Mesenchymal stem cell (in vitro differentiated cells and primary cell): ENCODE results near the gene COL6A3.
A peak's percentile ranks its signal among the peaks of the same experiment; 100 is the strongest.

ENCODE experiments used
- DNase-seq: peaks from one replicate; pipeline ENCODE4 v3.0.0-alpha.2; 2013
- H2AFZ ChIP-seq: one replicate; pipeline ENCODE4 v1.6.1; 2013; ENCODE audit warnings: low read depth, mild to moderate bottlenecking, control low read depth, inconsistent platforms, low read length, moderate library complexity
- H2AK5ac ChIP-seq: 2 replicates; pipeline ENCODE4 v1.6.1; 2013; ENCODE audit warnings: low read length, moderate library complexity, mild to moderate bottlenecking, inconsistent platforms; ENCODE audit not compliant: severe bottlenecking
- H2BK120ac ChIP-seq: one replicate; pipeline ENCODE4 v1.6.1; 2013; ENCODE audit warnings: low read depth, mild to moderate bottlenecking, inconsistent platforms, low read length, moderate library complexity
- H2BK12ac ChIP-seq, 2 experiments: one replicate each; pipeline ENCODE4 v1.6.1; 2013; ENCODE audit warnings: inconsistent platforms in 2 of 2, low read length in 2 of 2, mild to moderate bottlenecking in 2 of 2, moderate library complexity in 2 of 2, control low read depth in 1 of 2
- H2BK15ac ChIP-seq: one replicate; pipeline ENCODE4 v1.6.1; 2013; ENCODE audit warnings: mild to moderate bottlenecking, low read depth, inconsistent platforms; ENCODE audit not compliant: poor library complexity, severe bottlenecking
- H2BK5ac ChIP-seq: 2 replicates; pipeline ENCODE4 v1.6.1; 2013; ENCODE audit warnings: low read depth, mild to moderate bottlenecking, low read length, control low read depth, inconsistent platforms; ENCODE audit not compliant: poor library complexity, severe bottlenecking
- H3K14ac ChIP-seq, 2 experiments: one replicate each; pipeline ENCODE4 v1.6.1; 2013; ENCODE audit warnings: inconsistent platforms in 2 of 2, low read length in 2 of 2, control low read depth in 1 of 2, mild to moderate bottlenecking in 1 of 2, moderate library complexity in 1 of 2
- H3K18ac ChIP-seq, 2 experiments: one replicate each; pipeline ENCODE4 v1.6.1; 2013; ENCODE audit warnings: inconsistent platforms in 2 of 2, low read length in 2 of 2, control low read depth in 1 of 2, low read depth in 1 of 2, mild to moderate bottlenecking in 1 of 2
- H3K23ac ChIP-seq, 2 experiments: one replicate each; pipeline ENCODE4 v1.6.1; 2013; ENCODE audit warnings: inconsistent platforms in 2 of 2, low read length in 2 of 2, mild to moderate bottlenecking in 2 of 2, moderate library complexity in 2 of 2, control low read depth in 1 of 2
- H3K27ac ChIP-seq: 2 replicates; pipeline ENCODE4 v1.5.1; 2013; ENCODE audit warnings: mild to moderate bottlenecking, moderate library complexity, low read length, control low read depth, inconsistent platforms; ENCODE audit not compliant: poor library complexity, severe bottlenecking
- H3K27me3 ChIP-seq, 2 experiments: 2 replicates each; pipeline versions ENCODE4 v1.6.1 to v1.7.0; 2013; ENCODE audit warnings: low read length in 2 of 2, mild to moderate bottlenecking in 2 of 2, moderate library complexity in 2 of 2, control low read depth in 1 of 2, inconsistent platforms in 1 of 2; ENCODE audit not compliant: control insufficient read depth in 1 of 2, insufficient read depth in 1 of 2
- H3K36me3 ChIP-seq, 2 experiments: 2 replicates each; pipeline versions ENCODE4 v1.6.1 to v1.7.0; 2013; ENCODE audit warnings: low read length in 2 of 2, control low read depth in 1 of 2, inconsistent platforms in 1 of 2, low read depth in 1 of 2, mild to moderate bottlenecking in 1 of 2; ENCODE audit not compliant: insufficient read depth in 2 of 2, control insufficient read depth in 1 of 2
- H3K4ac ChIP-seq, 2 experiments: one replicate each; pipeline ENCODE4 v1.6.1; 2013; ENCODE audit warnings: inconsistent platforms in 2 of 2, low read length in 2 of 2, mild to moderate bottlenecking in 2 of 2, moderate library complexity in 2 of 2, control low read depth in 1 of 2, low read depth in 1 of 2
- H3K4me1 ChIP-seq: 2 replicates; pipeline ENCODE4 v1.6.1; 2013; ENCODE audit warnings: low read depth, low read length, control low read depth; ENCODE audit not compliant: control insufficient read depth, insufficient read depth
- H3K4me2 ChIP-seq: 2 replicates; pipeline ENCODE4 v1.6.1; 2013; ENCODE audit warnings: low read length, mild to moderate bottlenecking, inconsistent platforms; ENCODE audit not compliant: poor library complexity, severe bottlenecking
- H3K4me3 ChIP-seq, 2 experiments: 2 replicates each; pipeline versions ENCODE4 v1.5.1 to v1.7.0; 2013; ENCODE audit warnings: low read length in 2 of 2, mild to moderate bottlenecking in 2 of 2, control low read depth in 1 of 2, low read depth in 1 of 2; ENCODE audit not compliant: insufficient read depth in 1 of 2
- H3K79me1 ChIP-seq: replicated peaks from 2 replicates; pipeline ENCODE4 v1.6.1; 2013; ENCODE audit warnings: mild to moderate bottlenecking, control low read depth, low read length, inconsistent platforms; ENCODE audit not compliant: poor library complexity, severe bottlenecking
- H3K9ac ChIP-seq: 2 replicates; pipeline ENCODE4 v1.7.0; 2013; ENCODE audit warnings: mild to moderate bottlenecking, low read length, moderate library complexity
- H3K9me3 ChIP-seq: 2 replicates; pipeline ENCODE4 v1.7.0; 2013; ENCODE audit warnings: mild to moderate bottlenecking, low read length; ENCODE audit not compliant: control insufficient read depth
- H4K8ac ChIP-seq: one replicate; pipeline ENCODE4 v1.6.1; 2013; ENCODE audit warnings: inconsistent platforms, mild to moderate bottlenecking, low read length, moderate library complexity
- H4K91ac ChIP-seq: one replicate; pipeline ENCODE4 v1.6.1; 2013; ENCODE audit warnings: mild to moderate bottlenecking, low read length, inconsistent platforms
- WGBS: methylation state at CpG from one replicate; pipeline ENCODE4 v1.1.7; 2013; ENCODE audit warnings: mixed read lengths; 5-methylcytosine and 5-hydroxymethylcytosine counted together

Gene COL6A3

DNA sequence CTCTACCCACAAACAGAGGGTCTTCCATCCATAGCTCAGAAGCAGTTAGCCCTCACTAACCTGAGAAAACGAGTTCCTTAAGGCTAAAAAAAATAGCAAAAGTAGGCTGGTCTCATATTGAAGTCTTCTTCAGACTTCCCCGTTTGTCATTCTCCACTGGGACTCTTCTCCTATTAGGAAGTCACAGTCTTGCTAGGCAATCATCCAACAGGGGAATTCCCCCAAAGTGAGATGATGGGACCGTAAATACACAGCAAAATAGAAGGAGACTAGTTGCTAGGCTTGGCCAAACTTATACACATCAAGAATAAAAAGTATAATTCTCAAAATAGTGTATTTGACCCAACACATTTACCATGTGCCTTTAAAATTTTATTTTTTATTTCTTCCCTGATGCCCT lies 34.3 kb downstream of the COL6A3 start:
- H3K27me3 ChIP-seq, result no peaks in the 10 kb centered on the region
- no peak overlapping the region for H3K4ac ChIP-seq
- no peak overlapping the region for H2BK15ac ChIP-seq
- no peaks in the 10 kb centered on the region for H3K9me3 ChIP-seq
- H3K23ac ChIP-seq, result no peak overlapping the region
- no peak overlapping the region for H2BK12ac ChIP-seq
- no peak overlapping the region for H3K14ac ChIP-seq
- no peak overlapping the region for H2BK120ac ChIP-seq
- WGBS, result 75% methylated on average over 1 of the region's 3 CpGs
- no peak overlapping the region for H2BK5ac ChIP-seq
- peak overlapping the region; percentile 53 for H3K9ac ChIP-seq
- no peaks in the 10 kb centered on the region for H3K79me1 ChIP-seq
- no peak overlapping the region for H2AFZ ChIP-seq
- no peak overlapping the region for H2AK5ac ChIP-seq
- H4K91ac ChIP-seq, result no peak overlapping the region
- DNase-seq, result no peak
- no peak overlapping the region for H3K27ac ChIP-seq
- H3K4me2 ChIP-seq, result no peak overlapping the region
- no peaks in the 10 kb centered on the region for H3K4me1 ChIP-seq
- no peak overlapping the region for H4K8ac ChIP-seq
- peaks cover 3 to 98% of the 10 kb centered on the region in 2 experiments for H3K36me3 ChIP-seq
- no peak overlapping the region for H3K18ac ChIP-seq
- no peak overlapping the region for H3K4me3 ChIP-seq

DNA sequence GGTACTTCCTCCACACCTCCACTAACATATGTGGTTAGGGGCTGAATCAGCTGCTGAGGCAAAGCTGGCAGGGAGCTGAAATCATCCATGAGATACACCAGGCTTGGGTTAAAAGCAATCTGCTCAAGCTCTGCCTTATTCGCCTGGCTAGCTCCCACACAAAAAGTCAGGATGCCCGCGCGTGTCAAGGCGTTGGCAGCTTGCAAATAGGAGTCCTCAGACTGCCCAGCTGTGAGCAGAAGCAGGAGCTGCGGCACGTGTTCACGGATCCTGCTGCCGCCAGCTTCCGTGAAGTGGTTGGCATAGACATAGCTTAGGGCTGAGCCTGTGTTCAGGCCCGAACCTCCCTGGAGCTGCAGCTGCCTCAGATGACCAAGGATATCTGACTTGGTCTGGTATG lies 35.3 kb downstream of the COL6A3 start:
- peak overlapping the region in 1 of 2 experiments; percentile 44 for H3K14ac ChIP-seq
- H2AFZ ChIP-seq, result no peak overlapping the region
- H3K23ac ChIP-seq, result no peak overlapping the region
- no peak overlapping the region for H2BK120ac ChIP-seq
- H3K79me1 ChIP-seq, result no peaks in the 10 kb centered on the region
- DNase-seq, result no peak
- H4K8ac ChIP-seq, result no peak overlapping the region
- no peak overlapping the region for H3K4me3 ChIP-seq
- no peaks in the 10 kb centered on the region for H3K9me3 ChIP-seq
- no peak overlapping the region for H2BK12ac ChIP-seq
- no peak overlapping the region for H2BK5ac ChIP-seq
- no peak overlapping the region for H2BK15ac ChIP-seq
- 95% methylated on average over 11 of the region's 11 CpGs for WGBS
- no peaks in the 10 kb centered on the region for H3K4me1 ChIP-seq
- peaks cover 3 to 99% of the 10 kb centered on the region in 2 experiments for H3K36me3 ChIP-seq
- H2AK5ac ChIP-seq, result no peak overlapping the region
- no peak overlapping the region for H3K27ac ChIP-seq
- H3K9ac ChIP-seq, result peak overlapping the region; percentile 53
- no peak overlapping the region for H3K4ac ChIP-seq
- no peak overlapping the region for H3K18ac ChIP-seq
- H4K91ac ChIP-seq, result peak overlapping the region; percentile 34
- H3K4me2 ChIP-seq, result no peak overlapping the region
- H3K27me3 ChIP-seq, result no peaks in the 10 kb centered on the region

DNA sequence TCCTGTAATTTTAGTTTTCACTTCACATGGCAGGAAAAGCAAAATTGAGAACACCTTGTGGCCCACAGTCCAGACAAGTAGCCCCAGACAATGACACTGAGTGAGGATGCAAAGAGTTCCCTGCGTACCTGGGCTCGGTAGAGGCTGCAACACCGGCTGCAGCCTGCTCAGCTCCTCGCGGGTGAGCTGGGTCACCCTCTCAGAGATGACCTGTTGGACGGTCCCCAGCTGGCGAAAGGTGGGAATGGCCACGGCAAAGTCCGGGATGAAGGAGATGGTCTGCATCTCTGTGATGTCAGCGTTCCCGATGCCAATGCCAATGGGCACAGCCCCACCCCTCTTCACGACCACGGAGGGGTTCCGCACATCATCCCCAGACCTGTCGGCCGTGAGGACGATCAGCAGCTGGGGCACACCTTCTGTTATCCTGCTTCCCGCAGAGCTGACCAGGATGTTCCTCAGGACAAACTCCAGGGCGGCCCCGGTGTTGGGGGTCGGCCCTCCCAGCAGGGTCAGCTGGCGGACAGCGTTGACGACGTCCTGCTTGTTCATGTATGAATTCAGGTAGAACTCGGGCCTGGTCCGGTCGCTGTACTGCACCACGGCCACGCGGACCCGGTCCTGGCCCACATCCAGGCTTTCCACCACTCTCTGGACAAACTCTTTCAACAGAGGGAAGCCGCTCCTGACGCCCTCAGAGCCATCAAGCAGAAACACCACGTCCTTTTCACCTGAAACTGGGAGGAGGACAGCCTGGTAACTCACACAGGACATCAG lies 39.5 kb downstream of the COL6A3 start:
- no peak overlapping the region for H3K23ac ChIP-seq
- H3K18ac ChIP-seq, result no peak overlapping the region
- H4K91ac ChIP-seq, result no peak overlapping the region
- H3K14ac ChIP-seq, result no peak overlapping the region
- no peak overlapping the region for H3K4me3 ChIP-seq
- H2BK12ac ChIP-seq, result no peak overlapping the region
- H3K4me1 ChIP-seq, result no peaks in the 10 kb centered on the region
- WGBS, result 96% methylated on average over 35 of the region's 35 CpGs
- H4K8ac ChIP-seq, result no peak overlapping the region
- no peak overlapping the region for H2AFZ ChIP-seq
- no peak overlapping the region for H2BK15ac ChIP-seq
- no peak overlapping the region for H3K4ac ChIP-seq
- no peak overlapping the region for H2AK5ac ChIP-seq
- H3K27me3 ChIP-seq, result no peaks in the 10 kb centered on the region
- H3K79me1 ChIP-seq, result no peaks in the 10 kb centered on the region
- DNase-seq, result no peak
- no peak overlapping the region for H2BK5ac ChIP-seq
- no peaks in the 10 kb centered on the region for H3K9me3 ChIP-seq
- H3K27ac ChIP-seq, result no peak overlapping the region
- peak overlapping the region; percentile 29 for H3K9ac ChIP-seq
- peaks cover 3 to 95% of the 10 kb centered on the region in 2 experiments for H3K36me3 ChIP-seq
- H2BK120ac ChIP-seq, result no peak overlapping the region
- no peak overlapping the region for H3K4me2 ChIP-seq

DNA sequence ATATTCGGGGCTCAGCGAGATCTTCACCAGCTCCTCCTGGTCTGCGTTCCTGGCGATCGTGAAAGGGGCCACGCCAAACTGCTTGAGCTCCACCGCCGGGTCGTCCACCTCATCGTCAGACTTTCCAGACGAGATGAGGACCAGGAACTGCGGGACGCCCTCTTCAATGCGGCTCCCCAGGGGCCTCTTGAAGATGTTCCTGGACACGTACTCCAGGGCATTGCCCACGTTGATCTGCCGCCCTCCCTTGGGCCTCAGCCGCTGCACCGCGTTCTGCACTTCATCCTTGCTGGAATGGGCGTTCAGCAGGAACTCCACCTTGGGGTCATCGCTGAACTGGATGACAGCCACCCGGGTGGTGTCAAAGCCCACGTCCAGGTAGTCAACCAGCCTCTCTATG lies 42.1 kb downstream of the COL6A3 start:
- Histone ChIP-seq H3K4ac (no peak overlapping the region), H3K9me3 (no peaks in the 10 kb centered on the region), H2BK120ac (no peak overlapping the region), H2AK5ac (no peak overlapping the region), H3K14ac (peak overlapping the region in 1 of 2 experiments; percentile 38), H3K27ac (no peak overlapping the region), H3K23ac (no peak overlapping the region), H2BK5ac (no peak overlapping the region), H2BK12ac (peak overlapping the region in 1 of 2 experiments; percentile 56), H3K79me1 (no peaks in the 10 kb centered on the region), H4K91ac (no peak overlapping the region), H2BK15ac (no peak overlapping the region), H2AFZ (no peak overlapping the region), H4K8ac (no peak overlapping the region), H3K18ac (no peak overlapping the region), H3K36me3 (peaks cover 0 to 95% of the 10 kb centered on the region in 2 experiments), H3K4me2 (no peak overlapping the region), H3K9ac (no peak overlapping the region), H3K27me3 (no peaks in the 10 kb centered on the region), H3K4me3 (no peak overlapping the region), H3K4me1 (no peaks in the 10 kb centered on the region)
- WGBS, result 97% methylated on average over 24 of the region's 24 CpGs
- no peak for DNase-seq
